CD4-positive, alpha-beta T cell (primary cell): Measurements from ENCODE around the gene KCTD16. TPM values are rescaled to one million over a fixed set of nuclear protein-coding genes. Genes with fewer than 3 reads are reported as not detected.

ENCODE experiments used
- ATAC-seq: fragments of 200-7000 bp; cut with Tn5 transposase; one replicate; pipeline ENCODE4 v1.10.0; 2022; ENCODE audit warnings: mild to moderate bottlenecking; ENCODE audit not compliant: poor library complexity
- CTCF ChIA-PET: fragments of 350-600 bp; sonication (Branson Sonifier 250); formaldehyde crosslinking; loops from one replicate; lab custom pipeline; 2021; ENCODE audit warnings: antibody characterized with exemption, inconsistent platforms; lab: Charles Lee
- POLR2A ChIA-PET: fragments of 350-600 bp; sonication (Branson Sonifier 250); formaldehyde crosslinking; loops from one replicate; lab custom pipeline; 2021; ENCODE audit warnings: antibody characterized with exemption, inconsistent platforms; lab: Charles Lee
- DNase-seq, 14 experiments: peaks; one replicate each; pipeline ENCODE4 v3.0.0-alpha.2; 2013 to 2020; ENCODE audit warnings: mixed read lengths in 2 of 14
- H3K27ac ChIP-seq, 2 donors: one replicate each; pipeline versions ENCODE4 v1.5.1 to v1.7.0; 2013; ENCODE audit warnings: low read length in 2 of 2, low read depth in 1 of 2, mild to moderate bottlenecking in 1 of 2
- H3K27me3 ChIP-seq, 2 experiments: 1 replicate in 1 of 2; 2 replicates in 1 of 2; pipeline versions ENCODE4 v1.6.1 to v1.7.0; 2013; ENCODE audit warnings: low read length in 2 of 2, control low read depth in 1 of 2, mild to moderate bottlenecking in 1 of 2, moderate library complexity in 1 of 2; ENCODE audit not compliant: insufficient read depth in 2 of 2, control insufficient read depth in 1 of 2
- H3K36me3 ChIP-seq: one replicate; pipeline ENCODE4 v1.6.1; 2013; ENCODE audit warnings: low read length, control low read depth; ENCODE audit not compliant: insufficient read depth
- H3K4me1 ChIP-seq: one replicate; pipeline ENCODE4 v1.6.1; 2013; ENCODE audit warnings: low read length, control low read depth; ENCODE audit not compliant: insufficient read depth
- H3K4me3 ChIP-seq: one replicate; pipeline ENCODE4 v1.5.1; 2013; ENCODE audit warnings: mild to moderate bottlenecking, low read length, moderate library complexity
- H3K9me3 ChIP-seq, 2 experiments: 1 replicate in 1 of 2; 2 replicates in 1 of 2; pipeline versions ENCODE4 v1.6.1 to v1.7.0; 2013; ENCODE audit warnings: low read length in 2 of 2, mild to moderate bottlenecking in 2 of 2, control low read depth in 1 of 2, moderate library complexity in 1 of 2; ENCODE audit not compliant: control insufficient read depth in 1 of 2, insufficient read depth in 1 of 2
- H3K27ac Mint-ChIP-seq: one replicate; pipeline ENCODE4 v1.8.0; 2020; ENCODE audit warnings: mixed read lengths
- H3K27me3 Mint-ChIP-seq: one replicate; pipeline ENCODE4 v1.8.0; 2021; ENCODE audit warnings: mixed read lengths
- H3K36me3 Mint-ChIP-seq: one replicate; pipeline ENCODE4 v1.8.0; 2021; ENCODE audit warnings: low read depth, mixed read lengths
- H3K4me1 Mint-ChIP-seq: one replicate; pipeline ENCODE4 v1.8.0; 2021; ENCODE audit warnings: low read depth, mixed read lengths
- H3K4me3 Mint-ChIP-seq: one replicate; pipeline ENCODE4 v1.8.0; 2020; ENCODE audit warnings: mild to moderate bottlenecking, mixed read lengths
- H3K9me3 Mint-ChIP-seq: one replicate; pipeline ENCODE4 v1.8.0; 2020; ENCODE audit warnings: mixed read lengths
- intact Hi-C, 2 experiments: fragments of 100-400 bp; cut with DNase I in 1 of 2; cut with micrococcal nuclease in 1 of 2; formaldehyde crosslinking; loops; one replicate each; pipeline versions ENCODE4 v1.15.1 to v1.9.0; 2023 to 2025; cut with DNase I, micrococcal nuclease
- total RNA-seq, 174 experiments: library from RNA in 2 of 174; stranded (reverse) in 2 of 174; gene quantifications; one replicate each; pipeline ENCODE4 v1.2.3 and lab custom pipeline; 2021 to 2026
- TF ChIP-seq, protein P1 (sequence below): fragments of 200-600 bp; IDR thresholded peaks from one replicate; pipeline ENCODE4 v1.8.0; 2022; ENCODE audit warnings: antibody characterized with exemption, mild to moderate bottlenecking

KCTD16 gene
- total RNA-seq, 2 experiments from 2014 or later, result not detected

GRCh38 chr5:144465441-144465840 lies 294.8 kb downstream of the KCTD16 start:
- no peaks in the 10 kb centered on the region for H3K9me3 ChIP-seq
- no peak for DNase-seq
- Mint-ChIP-seq H3K27me3 (peaks cover 1% of the 10 kb centered on the region), H3K4me3 (no peak overlapping the region), H3K36me3 (no peaks in the 10 kb centered on the region), H3K27ac (no peak overlapping the region), H3K9me3 (peaks cover 2% of the 10 kb centered on the region), H3K4me1 (no peaks in the 10 kb centered on the region)
- CTCF ChIA-PET, result no interaction called here
- H3K27me3 ChIP-seq, result no peaks in the 10 kb centered on the region
- intact Hi-C loops, result no loop called here
- TF ChIP-seq, protein P1, sequence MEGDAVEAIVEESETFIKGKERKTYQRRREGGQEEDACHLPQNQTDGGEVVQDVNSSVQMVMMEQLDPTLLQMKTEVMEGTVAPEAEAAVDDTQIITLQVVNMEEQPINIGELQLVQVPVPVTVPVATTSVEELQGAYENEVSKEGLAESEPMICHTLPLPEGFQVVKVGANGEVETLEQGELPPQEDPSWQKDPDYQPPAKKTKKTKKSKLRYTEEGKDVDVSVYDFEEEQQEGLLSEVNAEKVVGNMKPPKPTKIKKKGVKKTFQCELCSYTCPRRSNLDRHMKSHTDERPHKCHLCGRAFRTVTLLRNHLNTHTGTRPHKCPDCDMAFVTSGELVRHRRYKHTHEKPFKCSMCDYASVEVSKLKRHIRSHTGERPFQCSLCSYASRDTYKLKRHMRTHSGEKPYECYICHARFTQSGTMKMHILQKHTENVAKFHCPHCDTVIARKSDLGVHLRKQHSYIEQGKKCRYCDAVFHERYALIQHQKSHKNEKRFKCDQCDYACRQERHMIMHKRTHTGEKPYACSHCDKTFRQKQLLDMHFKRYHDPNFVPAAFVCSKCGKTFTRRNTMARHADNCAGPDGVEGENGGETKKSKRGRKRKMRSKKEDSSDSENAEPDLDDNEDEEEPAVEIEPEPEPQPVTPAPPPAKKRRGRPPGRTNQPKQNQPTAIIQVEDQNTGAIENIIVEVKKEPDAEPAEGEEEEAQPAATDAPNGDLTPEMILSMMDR, result no peak
- no peaks in the 10 kb centered on the region for H3K36me3 ChIP-seq
- H3K27ac ChIP-seq, result no peak overlapping the region
- no peaks in the 10 kb centered on the region for H3K4me1 ChIP-seq
- POLR2A ChIA-PET, result no interaction called here
- no peak for ATAC-seq
- H3K4me3 ChIP-seq, result no peak overlapping the region

DNA sequence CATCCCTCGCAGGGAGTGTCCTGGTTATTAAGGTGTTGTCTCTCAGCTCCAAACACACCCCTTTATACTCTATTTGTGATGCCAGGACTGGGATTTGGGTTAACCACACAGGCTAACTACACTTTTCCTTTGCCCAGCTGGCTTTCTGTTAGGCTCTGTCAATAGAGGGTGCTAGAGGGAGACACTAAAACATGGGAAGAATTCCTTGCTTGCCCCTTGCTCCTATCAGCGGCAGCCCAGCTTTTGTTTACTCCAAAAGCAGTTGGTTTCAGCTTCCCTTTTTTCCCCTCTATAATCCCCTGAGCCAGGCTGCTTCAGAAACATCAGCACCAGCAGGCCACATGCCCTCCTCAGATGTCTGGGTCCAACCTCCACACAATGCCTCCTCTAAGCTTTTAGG lies 297.1 kb downstream of the KCTD16 start:
- H3K4me1 ChIP-seq, result no peaks in the 10 kb centered on the region
- peaks cover 3% of the 10 kb centered on the region for H3K27me3 Mint-ChIP-seq
- no peak overlapping the region for H3K27ac Mint-ChIP-seq
- H3K27me3 ChIP-seq, result no peaks in the 10 kb centered on the region
- ChIA-PET POLR2A (no interaction called here), CTCF (no interaction called here)
- no peak overlapping the region for H3K4me3 Mint-ChIP-seq
- H3K4me1 Mint-ChIP-seq, result no peaks in the 10 kb centered on the region
- H3K36me3 Mint-ChIP-seq, result no peaks in the 10 kb centered on the region
- H3K4me3 ChIP-seq, result no peak overlapping the region
- intact Hi-C loops, result no loop called here
- H3K9me3 Mint-ChIP-seq, result peaks cover 2% of the 10 kb centered on the region
- no peaks in the 10 kb centered on the region for H3K9me3 ChIP-seq
- DNase-seq, result no peak
- TF ChIP-seq, protein P1, result no peak
- no peak overlapping the region for H3K27ac ChIP-seq
- ATAC-seq, result no peak
- no peaks in the 10 kb centered on the region for H3K36me3 ChIP-seq

DNA sequence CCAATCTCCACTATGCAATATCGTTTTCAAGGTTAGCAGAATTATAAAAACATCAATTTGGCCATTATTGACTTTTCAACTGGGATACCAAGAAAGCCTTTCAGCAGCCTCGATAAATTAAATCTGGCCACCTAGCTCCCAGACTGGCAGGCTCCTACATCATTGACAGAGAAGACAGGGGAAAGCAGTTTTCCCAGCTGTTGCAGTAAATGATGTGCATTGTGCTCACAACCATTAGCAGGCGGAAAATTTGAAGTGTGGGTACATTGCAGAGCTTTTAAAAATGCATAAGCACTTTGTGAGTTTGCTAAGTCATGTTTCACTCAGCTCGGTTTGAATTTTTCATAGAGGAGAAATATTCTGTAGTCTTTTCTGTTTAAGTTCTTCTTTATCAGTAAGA lies 297.9 kb downstream of the KCTD16 start:
- no peak for ATAC-seq
- no peaks in the 10 kb centered on the region for H3K9me3 ChIP-seq
- Mint-ChIP-seq H3K9me3 (peaks cover 2% of the 10 kb centered on the region), H3K4me1 (no peaks in the 10 kb centered on the region), H3K4me3 (no peak overlapping the region), H3K27ac (no peak overlapping the region), H3K27me3 (peaks cover 3% of the 10 kb centered on the region), H3K36me3 (no peaks in the 10 kb centered on the region)
- CTCF ChIA-PET, result no interaction called here
- TF ChIP-seq, protein P1, result no peak
- no peak overlapping the region for H3K27ac ChIP-seq
- H3K36me3 ChIP-seq, result no peaks in the 10 kb centered on the region
- no peak overlapping the region for H3K4me3 ChIP-seq
- intact Hi-C loops, result no loop called here
- POLR2A ChIA-PET, result no interaction called here
- H3K27me3 ChIP-seq, result no peaks in the 10 kb centered on the region
- no peak for DNase-seq
- H3K4me1 ChIP-seq, result no peaks in the 10 kb centered on the region
